AG04449 (cell line): Measurements from ENCODE around the gene MAP3K14.

Experiments
- CTCF ChIA-PET: fragments of 350-600 bp; formaldehyde crosslinking; extraction: SDS; loops from one replicate; lab custom pipeline; 2021; ENCODE audit warnings: antibody characterized with exemption; lab: Yijun Ruan, JAX
- POLR2A ChIA-PET: fragments of 400-600, 350-600 bp; formaldehyde crosslinking; extraction: SDS; loops from one replicate; lab custom pipeline; 2020; ENCODE audit warnings: antibody characterized with exemption, inconsistent platforms; lab: Yijun Ruan, JAX
- DNase-seq: peaks from one replicate; pipeline ENCODE4 v3.0.0-alpha.2; 2010; ENCODE audit warnings: low read depth, low spot score
- H3K4me3 ChIP-seq: 2 replicates; pipeline ENCODE4 v1.5.1; 2011; ENCODE audit warnings: low read depth, mild to moderate bottlenecking, control low read depth, low read length
- CTCF ChIP-seq: IDR thresholded peaks from one replicate; pipeline ENCODE4 v1.5.1; 2011; ENCODE audit warnings: mild to moderate bottlenecking, moderate library complexity, low read length, control low read depth, inconsistent platforms; ENCODE audit not compliant: insufficient read depth; ENCODE audit errors: missing control alignments

The MAP3K14 gene

GRCh38 chr17:45222014-45222288 is 94.9 kb downstream of the MAP3K14 start:
- no peak for TF ChIP-seq CTCF
- DNase-seq: no peak
- H3K4me3 ChIP-seq: peak overlapping the region; percentile 43
- ChIA-PET POLR2A (interaction anchor here (1.4 kb wide), 1 partner anchor 73 kb away, joined by 7 read pairs; the partner anchor contains the start of gene HEXIM1), CTCF (interaction anchor here (0.9 to 9.2 kb wide), 4 partner anchors 12 to 204 kb away, joined by 4 to 205 read pairs (median 118); partner anchors contain the start of gene ACBD4)

DNA sequence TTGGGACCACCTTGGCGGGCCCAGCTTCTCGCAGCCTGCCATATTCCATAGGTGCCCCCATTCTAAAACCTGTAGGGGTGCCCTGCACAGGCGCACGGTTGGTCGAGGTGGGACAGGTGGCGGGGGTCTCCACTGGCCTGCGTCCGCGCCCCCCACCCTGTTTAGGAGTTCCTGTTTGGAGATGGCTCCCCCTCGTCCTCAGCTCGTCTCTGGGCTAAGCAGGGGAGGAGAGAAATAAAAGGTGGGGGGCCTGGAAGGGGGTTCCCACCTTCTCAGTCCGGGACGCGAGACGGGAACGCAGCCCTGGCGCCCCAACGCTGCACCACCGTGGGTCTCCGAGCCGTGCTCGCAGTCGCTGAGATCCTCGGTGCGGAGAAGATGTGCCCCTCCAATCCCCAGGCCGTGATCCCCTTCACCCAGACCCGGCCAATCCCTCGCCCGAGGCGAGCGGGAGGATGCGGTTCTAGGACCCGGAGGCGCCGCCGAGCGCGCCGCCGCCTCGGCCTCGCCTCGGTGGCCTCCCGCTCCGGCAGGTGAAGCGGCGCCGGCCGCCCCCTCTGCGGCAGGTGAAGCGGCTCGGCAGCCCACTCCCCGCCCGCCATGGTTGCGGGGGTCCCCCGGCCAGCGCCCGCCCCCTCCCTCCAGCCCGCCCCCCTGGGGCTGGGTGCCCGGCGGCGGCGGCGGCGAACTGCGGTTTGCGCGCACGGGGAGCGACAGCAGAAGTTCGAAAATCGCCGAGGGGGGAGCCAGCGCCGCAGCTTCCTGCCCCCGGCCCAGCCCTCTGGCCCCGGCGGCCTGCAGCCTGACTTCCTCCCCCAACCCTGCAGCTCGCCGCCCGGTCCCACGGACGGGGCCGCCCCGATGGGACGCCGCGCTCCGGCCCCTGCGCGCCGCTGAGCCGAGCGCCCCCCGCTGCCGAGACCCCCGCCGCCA is 95.5 kb downstream of the MAP3K14 start, which contains the start of gene FMNL1:
TSS of gene FMNL1 (plus strand) at position 805 of the 933 bp plus-strand sequence. CDS start 240 bp downstream, outside the sequence.
- no peak for TF ChIP-seq CTCF
- ChIA-PET POLR2A (interaction anchor here (1.4 kb wide), 1 partner anchor 72 kb away, joined by 7 read pairs; the partner anchor contains the start of gene HEXIM1), CTCF (interaction anchor here (0.6 to 9.2 kb wide), 14 partner anchors 13 to 205 kb away, joined by 3 to 205 read pairs (median 4); partner anchors contain the start of genes ACBD4 and HEXIM1)
- H3K4me3 ChIP-seq: peak within 1 kb of the TSS; percentile 43
- no peak for DNase-seq

DNA sequence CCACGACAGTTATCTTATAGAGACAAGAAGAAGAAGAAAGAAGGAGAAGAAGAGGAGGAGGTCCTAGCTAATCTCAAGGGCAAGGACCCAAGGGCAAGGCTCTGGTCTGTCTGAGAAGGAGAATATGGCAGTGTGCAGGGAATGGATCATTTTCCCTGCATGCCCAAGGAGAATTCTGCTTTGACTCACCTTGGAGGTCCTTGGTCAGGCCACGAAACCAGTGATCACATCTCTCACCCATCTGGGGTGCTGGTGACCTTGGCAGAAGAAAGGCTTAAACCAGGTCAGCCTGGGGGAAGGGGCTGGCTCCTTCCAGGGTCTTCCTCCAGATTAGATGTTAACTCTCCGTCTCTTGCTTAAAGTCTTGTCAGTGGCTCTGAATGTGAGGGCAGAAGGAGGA is 96.7 kb downstream of the MAP3K14 start:
- CTCF ChIA-PET: interaction anchor here (0.9 to 9.2 kb wide), 23 partner anchors 14 to 633 kb away, joined by 3 to 205 read pairs (median 9); partner anchors contain the start of genes ACBD4 and HEXIM1
- DNase-seq: no peak
- no peak for TF ChIP-seq CTCF
- no peak overlapping the region for H3K4me3 ChIP-seq
- POLR2A ChIA-PET: interaction anchor here (1.7 kb wide), 1 partner anchor 71 kb away, joined by 7 read pairs; the partner anchor contains the start of gene HEXIM1

GRCh38 chr17:45218895-45219661 is 97.7 kb downstream of the MAP3K14 start:
- H3K4me3 ChIP-seq: peak overlapping the region; percentile 30
- peak; percentile 86 for TF ChIP-seq CTCF
- DNase-seq: peak; percentile 37
- POLR2A ChIA-PET: interaction anchor here (0.6 to 1.7 kb wide), 2 partner anchors 64 to 70 kb away, joined by 3 to 7 read pairs; partner anchors contain the start of gene HEXIM1
- CTCF ChIA-PET: interaction anchor here (0.8 to 9.2 kb wide), 53 partner anchors 8 to 634 kb away, joined by 3 to 205 read pairs (median 6); partner anchors contain the start of genes ACBD4, HEXIM1 and MAP3K14
